Stimulated activated CD8-positive, alpha-beta memory T cell treated with anti-CD3 and anti-CD28 coated beads, Interleukin-12 subunit alpha, Interleukin-12 subunit beta, amount 100 ng/mL, for 24 hours (primary cell): Measurements from ENCODE around the gene SH2D6.
A peak's percentile ranks its signal among the peaks of the same experiment; 100 is the strongest.
"Not testable (repeated sequence)": the region's sequence is repeated elsewhere in the genome, so short reads cannot be mapped to it uniquely, and the experiment has no call there.

ENCODE experiments used
- DNase-seq: peaks from one replicate; pipeline ENCODE4 v3.0.0-alpha.2; 2020; ENCODE audit errors: extremely low read depth

SH2D6 gene

DNA sequence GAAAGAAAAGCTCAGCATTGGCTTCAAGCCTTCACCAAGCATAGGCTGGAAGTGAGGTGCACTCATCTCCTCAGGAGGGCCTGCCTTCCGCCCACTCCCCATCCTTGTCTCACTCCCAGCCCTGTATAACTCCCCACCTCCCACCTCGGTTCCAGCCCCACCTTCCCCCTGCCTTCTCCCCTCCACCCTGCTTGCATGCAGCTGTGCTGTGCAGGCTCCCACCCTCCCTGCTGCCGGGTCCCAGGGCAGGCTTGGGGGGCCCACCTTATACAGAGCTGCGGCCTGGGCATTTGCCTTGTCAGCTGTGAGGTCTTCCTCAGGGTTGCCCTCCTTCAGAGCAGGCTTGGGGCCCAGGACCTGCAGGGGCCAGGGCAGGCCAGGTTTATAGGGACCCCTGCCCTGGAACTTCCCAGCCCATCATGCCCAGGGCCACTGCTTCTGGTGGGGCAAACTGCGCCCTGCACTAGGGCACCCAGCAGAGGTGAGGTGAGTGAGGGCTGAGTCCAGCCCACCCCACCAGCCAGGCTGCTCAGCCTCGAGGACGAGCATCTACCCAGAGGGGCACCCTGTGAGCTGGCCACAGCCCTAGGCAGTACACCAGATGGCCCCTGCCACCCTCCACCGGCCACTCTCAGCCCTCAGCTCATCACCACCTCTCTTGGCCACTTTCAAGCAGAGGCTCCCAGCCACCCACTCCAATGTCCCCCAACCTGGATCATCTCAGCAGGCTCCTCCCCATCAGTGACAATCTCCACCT lies 19.9 kb upstream of the SH2D6 start:
- no peak for DNase-seq

DNA sequence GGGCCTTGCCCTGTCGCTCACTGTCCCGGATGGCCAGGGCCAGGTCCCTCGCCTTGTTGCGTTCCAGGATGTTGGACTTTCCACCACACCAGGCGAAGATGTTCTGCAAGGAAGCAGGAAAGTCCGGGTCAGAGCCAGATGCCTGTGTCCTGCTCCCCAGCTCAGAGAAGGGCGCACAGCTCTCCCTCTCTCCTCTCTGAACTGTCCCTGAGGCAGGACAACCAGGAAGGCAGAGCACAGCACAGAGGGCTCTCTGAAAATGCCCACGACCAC lies 19.4 kb upstream of the SH2D6 start:
- no peak for DNase-seq

DNA sequence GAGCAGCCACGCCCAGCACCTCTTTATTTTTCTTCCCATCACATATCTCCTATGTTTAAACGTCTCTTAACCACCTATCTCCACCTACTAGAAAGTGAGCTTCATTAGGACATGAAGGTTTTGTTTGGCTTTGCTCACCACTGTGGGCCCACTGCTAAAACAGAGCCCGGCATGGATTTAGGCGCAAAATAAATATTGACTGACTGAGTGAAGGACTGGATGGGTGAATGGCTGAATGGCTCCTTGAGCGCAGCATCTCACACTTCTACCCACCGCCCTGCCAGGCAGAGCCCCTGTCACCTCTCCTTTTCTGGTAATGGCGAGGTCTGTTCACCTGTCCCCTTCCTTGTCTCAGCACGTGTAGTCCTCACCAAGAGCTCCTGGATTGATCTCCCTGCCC lies 18.5 kb upstream of the SH2D6 start:
- DNase-seq: no peak

DNA sequence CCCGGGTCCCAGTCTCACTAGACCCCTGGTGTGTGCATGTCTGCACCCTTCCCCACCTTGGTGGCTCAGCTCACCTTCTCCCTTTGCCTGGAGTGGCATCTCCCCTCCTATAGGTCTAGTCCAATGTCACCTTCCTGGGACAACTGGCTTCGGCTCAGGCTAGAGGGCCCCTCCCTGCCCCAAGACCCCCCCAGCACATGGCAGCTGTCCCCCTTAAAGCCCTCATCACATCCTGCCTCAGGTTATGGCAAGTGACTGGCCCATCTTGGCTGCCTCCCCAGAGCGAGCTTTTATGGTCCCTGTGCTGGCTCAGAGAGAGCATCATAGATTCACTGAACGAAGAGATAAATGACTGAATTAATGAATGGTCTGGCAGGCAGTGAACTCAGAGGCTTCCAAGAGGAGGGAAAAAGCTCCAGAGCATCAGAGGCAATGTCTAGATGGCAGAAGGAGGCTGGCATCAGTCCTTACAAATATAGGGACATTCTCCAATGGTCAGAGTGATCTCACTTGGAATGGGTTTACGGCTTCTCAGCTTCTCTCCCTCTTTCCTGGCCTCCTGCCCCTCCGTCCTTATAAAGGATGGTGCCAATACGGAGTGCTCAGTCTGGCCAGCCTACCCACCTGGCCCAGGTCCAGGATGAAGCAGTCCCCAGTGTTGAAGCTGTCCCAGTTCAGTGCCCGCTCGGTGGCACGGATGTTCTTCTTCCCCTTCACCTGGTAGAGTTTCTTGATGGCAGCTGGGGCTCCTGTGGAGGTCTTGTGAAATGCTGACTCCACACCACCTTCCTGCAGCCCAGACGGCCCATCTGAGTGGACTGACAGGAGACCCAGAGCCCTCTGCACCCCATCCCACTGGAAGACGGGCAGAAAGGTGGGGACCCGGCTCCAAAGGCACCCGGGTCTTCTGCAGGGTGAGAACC lies 17.7 kb upstream of the SH2D6 start:
- no peak for DNase-seq

DNA sequence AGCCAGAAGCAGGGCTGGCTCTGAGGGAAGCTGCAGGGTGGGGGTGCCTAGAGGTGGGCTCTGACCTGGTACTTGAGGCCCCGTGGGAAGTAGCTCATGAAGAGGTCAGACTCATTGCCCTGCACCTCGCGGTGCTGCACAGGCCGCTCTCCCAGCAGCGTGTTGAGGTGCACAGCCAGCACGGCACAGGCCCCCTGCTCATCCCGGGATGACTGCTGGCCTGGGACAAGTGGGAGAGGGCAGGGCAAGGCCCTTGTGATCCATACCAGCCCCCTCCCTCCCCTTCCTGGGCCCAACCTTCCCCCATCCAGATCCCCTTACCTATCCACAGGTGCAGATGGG lies 17.1 kb upstream of the SH2D6 start:
- DNase-seq: no peak

DNA sequence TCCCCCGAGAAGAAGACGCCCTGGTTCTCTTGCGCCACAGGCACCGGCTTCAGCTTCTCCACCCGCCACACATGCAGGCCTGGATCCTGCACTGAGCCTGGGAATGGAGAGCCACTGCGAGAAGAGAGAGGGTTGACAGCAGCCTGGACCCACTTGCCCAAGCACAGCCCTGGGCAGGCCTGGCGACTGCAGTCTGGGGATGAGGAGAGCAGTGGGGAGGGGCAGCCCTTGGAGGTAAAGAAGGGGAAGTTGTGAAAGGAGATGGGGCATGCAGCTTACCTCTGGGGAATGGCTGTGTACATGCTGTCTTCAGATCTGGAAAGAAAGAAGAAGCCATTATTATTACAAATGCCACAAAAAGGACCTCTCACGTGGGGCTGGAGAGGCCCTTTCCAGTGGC lies 16.7 kb upstream of the SH2D6 start:
- no peak for DNase-seq

DNA sequence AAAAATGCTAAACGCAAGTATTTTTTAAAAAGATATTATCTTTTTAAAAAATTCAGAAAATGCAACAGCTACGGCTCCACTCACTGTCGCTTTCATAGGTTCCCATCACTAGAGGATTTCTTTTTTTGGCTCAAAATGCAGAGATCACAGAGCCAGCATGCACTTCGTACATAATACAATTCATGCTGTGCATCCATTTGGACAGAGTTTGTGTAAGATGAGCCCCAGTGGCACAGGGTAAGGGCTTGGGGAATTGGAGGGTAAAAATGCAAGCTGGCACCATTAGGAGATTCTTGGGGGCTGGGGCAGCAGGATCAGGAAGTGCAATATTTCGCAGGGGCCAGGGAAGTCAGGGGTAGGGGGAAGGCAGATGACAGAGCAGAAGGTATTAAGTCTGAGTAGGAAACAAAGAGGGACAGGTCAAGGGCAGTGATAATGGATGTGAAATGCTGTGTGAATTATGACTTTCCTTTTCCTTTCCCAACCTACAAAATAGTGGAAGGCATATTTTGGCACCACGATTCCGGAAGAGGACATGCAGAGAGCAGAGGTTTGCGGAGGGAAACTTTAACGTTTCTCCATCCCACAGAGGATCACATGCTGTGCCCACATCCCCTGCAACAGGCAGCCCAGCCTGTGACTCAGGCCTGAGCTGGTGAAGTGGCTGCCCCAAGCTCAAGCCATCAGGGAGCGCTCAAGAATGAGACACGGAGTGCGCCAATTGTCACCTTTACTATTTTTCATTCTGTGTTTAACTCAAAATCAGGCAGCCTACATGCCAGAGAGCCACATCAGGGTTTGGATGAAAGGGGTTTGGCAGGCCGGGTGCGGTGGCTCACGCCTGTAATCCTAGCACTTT lies 13.1 kb upstream of the SH2D6 start:
- no peak for DNase-seq

DNA sequence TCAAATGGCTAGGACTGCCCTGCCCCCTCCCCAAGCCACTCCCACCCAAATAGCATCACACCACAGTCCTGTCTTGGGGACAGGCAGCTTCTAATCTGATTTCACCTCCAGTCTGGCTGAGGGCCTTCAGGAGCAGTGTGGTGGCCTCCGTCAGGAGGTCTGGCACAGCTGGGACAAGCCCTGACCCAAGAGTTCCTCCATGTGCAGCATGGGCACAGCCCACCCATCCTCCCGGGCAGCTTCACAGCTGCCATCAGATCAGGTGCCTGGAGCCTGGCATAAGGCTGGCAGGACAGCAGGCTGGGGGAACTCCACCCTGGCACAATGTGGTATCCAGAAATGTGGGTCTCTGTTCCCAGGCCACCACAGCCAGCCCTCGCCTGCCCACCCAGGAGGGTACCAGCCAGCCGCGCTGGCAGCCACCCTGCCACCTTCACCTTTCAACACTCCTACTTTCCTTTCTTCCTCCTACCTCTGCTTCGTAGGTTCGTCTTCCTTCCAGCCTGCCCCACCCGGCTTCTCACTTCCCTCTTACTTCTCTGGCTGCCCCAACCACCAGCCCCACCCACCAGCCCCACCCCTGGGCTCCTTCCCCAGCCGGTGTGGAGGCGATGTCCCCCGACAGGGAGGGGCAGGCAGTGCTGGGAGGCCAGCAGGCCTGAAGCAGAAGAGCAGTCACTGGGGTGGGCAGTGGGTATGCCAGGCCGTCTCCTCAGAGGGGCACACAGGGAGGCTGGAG lies 8.5 kb upstream of the SH2D6 start, which contains the start of gene CAPG:
CAPG (minus strand) TSS at position 522 of the 739 bp plus-strand sequence. CDS start 8,221 bp downstream, outside the sequence.
- no peak for DNase-seq

DNA sequence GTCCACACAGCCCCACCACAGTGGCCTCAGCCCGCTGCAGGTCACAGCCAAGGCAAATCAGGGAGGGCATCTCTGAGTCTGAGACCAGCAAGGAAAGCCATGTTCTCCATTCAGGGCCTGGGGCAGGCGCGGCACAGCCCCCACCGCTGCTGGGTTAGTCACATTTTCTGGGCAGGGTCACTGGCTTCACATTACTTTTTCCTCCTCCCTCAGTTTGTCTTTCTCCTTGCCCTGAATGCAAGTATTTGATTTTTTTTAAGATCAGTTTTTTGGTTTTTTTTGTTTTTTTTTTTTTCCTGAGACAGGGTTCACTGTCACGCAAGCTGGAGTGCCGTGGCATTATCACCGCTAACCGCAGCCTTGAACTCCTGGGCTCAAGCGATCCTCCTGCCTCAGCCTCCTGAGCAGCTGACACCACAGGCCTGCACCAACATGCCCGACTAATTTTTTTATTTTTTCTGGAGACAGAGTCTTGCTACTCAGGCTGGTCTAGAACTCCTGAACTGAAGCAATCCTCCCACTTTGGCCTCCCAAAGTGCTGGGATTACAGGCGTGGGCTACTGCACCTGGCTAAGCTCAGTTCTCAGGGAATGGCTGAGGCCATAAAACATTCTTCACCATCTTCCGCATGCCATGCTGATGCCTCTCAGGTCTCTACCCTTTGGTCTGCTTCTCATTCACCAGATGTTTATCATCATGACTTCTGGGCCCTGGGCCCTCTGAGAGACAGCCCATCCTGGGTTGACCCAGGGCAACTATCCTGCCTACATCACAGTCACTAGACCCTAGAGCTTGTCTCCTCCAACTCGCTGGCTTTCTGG lies 7.7 kb upstream of the SH2D6 start:
- DNase-seq: no peak

DNA sequence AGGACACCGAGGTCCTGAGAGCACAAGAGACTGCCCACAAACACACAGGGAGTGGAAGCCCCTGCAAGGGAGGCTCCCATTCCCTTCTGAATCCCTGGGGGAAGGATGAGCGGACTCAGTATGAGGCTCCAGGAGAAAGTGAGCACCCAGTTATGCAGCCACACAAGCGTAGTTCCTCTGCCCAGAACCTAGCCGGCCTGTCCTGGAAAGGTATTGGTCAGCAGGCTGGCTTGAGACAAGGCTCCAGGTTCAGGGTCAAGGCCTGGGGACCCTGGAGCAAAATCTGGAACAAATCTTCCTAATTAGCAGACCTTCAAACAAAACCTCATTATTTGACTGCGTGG lies 7.1 kb upstream of the SH2D6 start:
- DNase-seq: no peak

DNA sequence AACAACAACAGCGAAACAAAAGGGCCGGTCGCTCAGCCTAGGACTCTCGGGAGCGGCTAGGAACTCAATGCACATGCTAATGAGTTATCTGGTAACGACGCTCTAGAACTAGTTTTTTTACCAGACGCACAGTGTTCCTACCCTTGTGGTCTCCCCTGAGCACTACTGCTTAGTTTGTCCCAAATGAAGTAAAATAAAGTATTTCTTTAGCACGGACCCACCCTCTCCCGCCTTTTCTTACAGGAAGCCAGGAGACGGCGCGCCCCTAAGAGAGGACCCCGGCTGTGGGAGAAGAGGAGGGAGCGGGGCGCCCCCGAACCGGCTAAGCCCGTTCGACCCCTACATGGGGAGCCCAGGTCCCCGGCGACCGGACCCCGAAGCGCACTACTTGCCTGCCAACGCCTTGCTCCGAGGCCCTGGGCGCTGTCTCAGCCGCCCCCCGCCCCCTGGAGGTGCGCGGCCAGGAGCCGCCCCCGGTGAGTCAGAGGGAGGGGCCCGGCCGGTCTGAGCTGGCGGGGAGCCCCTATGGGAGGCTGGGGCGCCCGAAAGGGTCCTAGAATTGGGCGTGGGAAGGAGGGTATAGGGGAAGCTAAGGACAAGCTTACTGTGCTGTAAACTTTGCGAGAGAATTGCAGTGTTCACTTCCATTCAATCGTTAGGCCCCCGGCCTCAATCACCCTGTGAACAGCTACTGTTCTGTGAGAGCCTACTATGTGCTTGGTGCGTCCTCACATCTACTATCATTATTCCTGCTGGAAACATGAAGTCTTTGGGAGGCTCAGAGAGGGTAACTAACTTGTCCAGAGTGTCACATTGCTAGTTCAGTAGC lies 4.7 kb upstream of the SH2D6 start:
- DNase-seq: no peak

DNA sequence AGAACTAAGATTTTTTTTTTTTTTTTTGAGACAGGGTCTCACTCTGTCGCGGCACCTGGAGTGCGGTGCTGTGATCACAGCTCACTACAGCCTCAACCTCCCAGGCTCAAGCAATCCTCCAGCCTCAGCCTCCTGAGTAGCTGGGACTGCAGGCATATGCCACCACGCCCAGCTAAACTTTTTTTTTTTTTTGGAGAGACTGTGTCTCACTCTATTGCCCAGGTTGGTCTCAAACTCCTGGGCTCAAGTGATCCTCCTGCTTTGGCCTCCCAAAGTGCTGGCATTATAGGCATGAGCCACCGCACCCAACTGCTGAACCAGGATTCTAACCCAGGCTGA lies 4.1 kb upstream of the SH2D6 start:
- DNase-seq: not testable (repeated sequence)

DNA sequence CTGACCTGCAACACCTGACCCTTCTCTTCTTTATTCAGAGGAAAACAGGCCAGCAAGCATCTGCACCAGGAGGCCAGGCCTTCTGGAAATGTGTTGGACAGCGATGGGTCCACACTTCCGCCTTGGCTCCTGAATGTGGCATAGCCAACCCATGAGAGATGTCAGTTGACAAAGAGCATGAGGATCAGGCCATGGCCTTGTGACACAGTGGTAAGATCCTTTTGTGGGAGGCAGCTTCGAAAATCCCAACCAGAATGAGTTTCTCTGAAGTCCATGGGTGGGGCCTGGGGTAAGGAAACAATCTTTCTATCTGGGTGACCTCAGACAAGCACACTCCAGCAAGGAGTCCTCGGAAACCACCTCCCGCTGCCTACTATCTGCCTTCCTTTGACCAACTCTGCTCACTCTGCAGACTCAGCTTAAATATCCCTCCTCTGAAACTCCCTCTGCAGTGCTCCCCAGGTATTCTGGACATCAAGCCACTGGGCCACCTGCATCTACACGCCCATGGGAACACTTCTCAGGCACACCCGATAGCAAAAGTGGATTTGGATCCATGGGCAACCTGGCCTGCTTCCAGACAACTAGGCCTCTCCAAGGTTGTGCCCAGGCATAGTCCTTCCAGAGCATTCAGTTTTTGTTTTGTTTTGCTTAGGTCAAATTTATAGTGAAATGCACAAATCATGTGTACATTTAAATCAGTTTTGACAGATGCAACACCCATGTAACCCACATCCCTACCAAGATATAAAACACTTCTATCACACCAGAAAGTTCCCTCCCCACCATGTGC lies 3.6 kb upstream of the SH2D6 start:
- no peak for DNase-seq

DNA sequence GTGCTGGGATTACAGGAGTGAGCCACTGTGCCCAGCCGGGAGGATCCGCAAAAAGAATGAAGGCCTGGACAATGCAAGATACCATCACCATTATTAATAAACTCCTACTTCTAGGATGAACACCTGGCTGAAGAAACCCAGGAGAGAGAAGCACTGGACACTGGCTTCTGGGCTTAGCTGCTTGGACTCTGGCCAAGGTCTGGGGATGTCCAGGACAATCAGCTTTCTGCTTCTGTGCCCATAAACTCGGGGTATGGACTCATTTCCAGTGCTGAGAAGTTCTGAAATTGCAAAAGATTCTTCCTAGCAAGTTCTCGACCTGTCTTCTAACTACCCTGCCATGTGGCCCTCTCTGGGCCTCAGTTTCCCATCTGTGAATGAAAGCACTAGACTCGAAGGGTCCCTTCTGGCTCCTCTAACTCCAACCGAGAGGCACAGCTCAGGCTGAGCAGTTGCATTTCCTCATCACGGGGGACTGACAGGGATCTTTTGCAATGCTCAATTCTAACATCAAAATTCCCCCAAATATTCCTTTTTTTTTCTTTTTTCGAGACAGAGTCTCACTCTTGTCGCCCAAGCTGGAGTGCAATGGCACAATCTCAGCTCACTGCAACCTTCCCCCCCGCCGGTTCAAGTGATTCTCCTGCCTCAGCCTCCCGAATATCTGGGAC lies 2.4 kb upstream of the SH2D6 start:
- DNase-seq: no peak

DNA sequence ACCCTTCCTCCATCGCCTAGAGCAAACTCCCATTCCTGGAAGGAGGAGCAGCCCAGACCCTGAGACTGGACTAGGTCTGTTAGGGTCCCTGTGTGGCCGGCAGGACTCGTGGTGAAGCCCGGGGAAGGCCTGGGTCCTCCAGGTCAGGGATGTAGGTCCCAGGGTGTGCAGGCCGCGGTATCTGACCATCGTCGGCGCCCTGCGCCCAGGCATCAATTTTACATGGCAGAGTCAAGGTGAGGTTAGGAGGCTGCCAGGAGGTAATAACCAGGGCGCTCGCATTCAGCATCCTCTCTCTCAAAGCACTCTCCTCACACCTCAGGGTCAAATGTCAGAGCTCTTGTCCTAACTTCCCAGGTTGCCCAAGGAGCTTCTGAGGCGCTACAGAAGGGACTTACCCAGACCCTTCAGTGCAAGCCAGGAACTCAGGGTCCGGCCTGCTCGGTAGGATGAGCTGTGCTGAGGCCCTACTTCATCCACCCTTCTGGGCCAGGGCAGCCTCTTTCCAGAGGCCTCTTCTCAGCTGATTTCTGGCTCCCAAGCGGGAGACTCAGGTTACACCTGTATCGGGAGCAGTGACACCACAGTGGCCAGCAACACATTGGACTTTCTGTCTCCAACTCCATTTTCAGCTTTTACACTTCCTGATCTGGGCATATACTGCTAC lies 628 bp downstream of the SH2D6 start:
- DNase-seq: no peak

DNA sequence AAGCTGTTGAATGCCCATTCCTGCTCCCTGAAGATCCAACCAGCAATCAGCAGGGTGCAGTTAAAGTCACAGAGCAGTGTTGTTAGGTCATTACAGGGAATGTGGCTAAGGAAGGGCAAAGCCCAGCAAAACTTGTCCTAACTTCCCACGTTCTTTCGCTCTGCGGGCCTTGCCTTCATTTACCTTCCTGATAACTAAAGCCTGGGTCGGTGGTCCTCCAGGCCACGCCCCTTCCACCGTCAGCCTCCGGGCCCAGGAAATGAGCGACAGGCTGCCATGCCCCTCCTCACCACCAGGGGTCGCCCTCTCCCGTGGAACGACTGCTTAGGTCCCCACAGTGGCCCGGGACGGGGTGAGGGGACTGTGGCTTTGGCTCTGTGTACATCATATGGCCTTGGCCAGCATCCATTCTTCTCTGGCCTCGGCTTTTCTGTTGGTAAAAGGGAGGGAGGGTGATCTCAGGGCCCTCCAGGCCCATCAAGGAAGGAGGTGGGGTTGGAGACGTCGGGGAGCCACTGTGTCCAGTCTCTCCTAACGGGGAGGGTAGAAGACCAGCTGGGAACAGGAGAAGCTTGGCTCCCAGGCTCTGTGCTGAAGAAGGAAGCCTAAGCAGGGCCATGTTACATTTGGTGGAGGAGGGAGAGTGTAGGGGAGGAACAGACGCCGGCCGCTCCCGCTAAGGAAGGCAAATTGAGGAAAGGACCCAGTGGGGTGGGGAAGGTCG lies 2.2 kb downstream of the SH2D6 start:
- peak; percentile 76 for DNase-seq

DNA sequence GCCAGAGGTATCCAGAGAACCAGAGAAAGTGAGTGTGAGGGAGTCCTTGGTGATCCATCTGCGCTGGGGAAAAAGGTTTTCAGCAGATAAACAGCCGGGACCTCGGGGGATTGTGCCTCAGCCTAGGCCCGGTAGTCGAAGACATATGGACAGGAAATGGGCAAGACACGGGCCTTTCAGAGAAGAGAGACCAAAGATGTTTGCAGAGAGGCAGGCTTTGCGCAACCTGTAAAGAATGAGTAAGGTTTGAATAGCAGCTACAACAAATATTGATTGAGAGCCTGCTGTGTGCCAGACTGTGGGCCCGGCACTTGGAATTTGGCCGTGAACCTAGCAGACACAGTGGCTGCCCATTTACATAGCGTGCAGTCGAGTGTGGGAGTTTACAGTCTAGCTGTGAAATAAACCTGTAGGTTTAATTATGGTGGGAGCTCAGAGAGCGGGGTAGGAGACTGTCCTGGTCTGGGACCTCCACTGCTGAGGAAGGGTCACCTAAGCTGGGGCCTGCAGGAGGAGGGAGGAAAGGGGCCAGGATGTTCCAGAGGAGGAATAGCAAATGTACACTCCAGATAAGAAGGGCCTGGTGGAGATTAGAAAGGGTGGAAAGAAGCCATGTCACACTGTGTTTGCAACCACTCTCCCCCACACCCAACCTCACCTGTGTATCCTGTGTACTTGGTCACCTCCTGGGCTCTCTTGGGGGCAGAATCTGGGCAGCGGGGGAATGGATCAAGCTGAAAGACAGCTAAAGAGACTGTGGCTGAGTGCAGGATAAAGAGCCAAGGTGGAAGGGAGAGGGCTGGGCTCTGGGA lies 3.0 kb downstream of the SH2D6 start:
- DNase-seq: no peak
